Activated CD4-positive, alpha-beta T cell treated with anti-CD3 and anti-CD28 coated beads for 1 hour (primary cell): ENCODE results near the gene TPCN1.

Experiments used
- DNase-seq: peaks from one replicate; pipeline ENCODE4 v3.0.0-alpha.2; 2020

TPCN1 gene

DNA sequence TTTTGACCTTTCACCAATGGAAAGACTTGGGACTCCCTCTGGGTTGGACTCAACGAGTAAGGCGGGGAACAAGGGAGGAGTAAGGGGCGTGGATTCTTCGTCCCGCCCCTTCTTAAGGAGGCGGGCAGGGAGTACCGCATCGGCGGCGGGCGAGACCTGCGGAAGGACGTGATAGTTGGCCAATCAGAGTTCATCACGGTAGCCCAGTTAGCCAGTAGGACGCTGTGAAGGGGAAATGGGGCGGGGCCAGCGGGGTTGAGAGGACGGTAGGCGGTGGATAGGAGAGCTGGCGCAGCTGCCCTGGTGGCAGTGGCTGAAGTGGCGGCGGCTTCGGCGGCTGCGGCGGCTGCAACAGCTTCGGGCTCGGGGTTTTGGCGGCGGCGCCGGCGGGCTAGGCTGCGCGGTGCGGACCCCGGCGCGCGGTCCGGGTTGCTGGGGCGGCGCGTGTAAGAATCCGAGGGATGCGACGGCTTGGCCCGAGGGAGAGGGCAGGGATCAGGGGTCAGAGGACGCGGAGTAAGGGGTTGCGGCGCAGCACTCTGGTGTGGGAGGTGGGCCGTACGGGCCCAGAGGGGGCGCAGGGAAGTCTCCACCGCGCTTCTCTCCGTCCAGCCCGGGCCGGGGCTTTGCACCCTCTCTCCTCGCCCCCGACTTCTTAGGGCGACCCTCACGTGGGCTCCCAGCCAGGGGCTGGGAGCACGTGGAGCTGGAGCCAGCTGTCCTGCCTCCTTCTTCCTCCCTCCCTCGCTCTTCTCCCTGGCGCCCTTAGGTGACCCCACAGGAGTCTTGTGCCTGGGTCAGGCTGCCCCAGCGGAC lies at the start of gene TPCN1:
Gene TPCN1 (plus strand): TSS at position 284 of the 816 bp plus-strand sequence. CDS start 5,389 bp downstream, outside the sequence.
- peak; percentile 98 for DNase-seq

DNA sequence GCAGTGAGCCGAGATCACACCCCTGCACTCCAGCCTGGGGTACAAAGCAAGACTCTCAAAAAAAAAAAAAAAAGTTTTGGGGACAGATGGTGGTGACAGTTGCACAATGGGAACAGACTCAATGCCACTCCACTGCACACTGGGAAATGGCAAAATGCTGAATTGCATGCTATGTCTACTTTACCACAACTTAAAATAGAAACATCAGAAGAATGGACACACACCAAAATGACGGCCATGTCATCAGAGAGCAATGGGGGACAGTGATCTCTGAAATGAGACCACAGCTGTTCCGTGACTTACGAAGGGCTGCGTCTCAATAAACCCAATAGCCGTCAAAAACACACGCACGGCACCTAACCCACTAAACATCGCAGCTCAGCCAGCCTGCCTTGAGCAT lies 49.7 kb upstream of the TPCN1 start:
- DNase-seq, result no peak

DNA sequence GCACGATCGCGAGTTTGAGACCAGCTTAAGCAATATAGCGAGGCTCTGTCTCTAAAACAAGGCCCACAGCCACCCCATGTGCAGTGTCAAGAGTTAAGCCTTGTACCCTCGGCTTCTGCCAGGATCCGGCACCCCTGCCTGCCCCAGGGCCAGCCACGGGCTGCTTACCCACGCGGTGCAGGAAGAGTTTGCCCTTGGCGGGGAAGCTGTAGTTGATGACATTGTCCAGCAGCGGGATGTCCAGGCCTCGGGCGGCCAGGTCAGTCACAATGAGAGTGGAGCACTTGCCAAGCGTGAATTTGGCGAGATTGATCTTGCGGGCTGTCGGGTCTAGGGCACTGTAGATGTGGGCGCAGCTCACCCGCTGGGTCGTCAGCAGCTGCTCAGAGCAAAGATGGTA lies 49.1 kb upstream of the TPCN1 start:
- DNase-seq, result no peak

DNA sequence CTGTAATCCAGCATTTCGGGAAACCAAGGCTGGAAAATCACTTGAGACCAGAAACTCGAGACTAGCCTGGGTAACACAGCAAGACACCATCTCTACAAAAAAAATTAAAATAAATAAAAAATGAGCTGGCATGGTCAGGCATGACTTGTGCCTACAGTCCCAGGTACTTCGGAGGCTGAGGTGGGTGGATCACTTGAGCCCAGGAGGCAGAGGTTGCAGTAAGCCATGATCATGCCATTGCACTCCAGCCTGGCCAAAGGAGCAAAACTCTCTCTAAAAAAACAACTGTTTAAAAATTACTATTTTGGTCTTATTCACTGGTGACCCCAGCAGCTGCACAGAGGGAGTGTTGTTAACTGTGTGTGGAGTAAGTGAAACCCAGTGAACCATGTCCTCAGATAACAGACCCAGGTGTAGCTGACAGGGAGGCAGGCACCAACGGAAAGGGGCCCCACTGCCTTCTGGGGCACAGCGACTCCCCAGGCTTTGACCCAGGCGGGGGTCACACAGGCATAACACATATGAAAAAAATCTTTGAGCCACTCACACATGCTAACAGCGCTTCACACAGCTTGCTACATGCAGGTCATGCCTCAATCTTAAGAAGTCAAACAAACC lies 48.1 kb upstream of the TPCN1 start:
- no peak for DNase-seq

DNA sequence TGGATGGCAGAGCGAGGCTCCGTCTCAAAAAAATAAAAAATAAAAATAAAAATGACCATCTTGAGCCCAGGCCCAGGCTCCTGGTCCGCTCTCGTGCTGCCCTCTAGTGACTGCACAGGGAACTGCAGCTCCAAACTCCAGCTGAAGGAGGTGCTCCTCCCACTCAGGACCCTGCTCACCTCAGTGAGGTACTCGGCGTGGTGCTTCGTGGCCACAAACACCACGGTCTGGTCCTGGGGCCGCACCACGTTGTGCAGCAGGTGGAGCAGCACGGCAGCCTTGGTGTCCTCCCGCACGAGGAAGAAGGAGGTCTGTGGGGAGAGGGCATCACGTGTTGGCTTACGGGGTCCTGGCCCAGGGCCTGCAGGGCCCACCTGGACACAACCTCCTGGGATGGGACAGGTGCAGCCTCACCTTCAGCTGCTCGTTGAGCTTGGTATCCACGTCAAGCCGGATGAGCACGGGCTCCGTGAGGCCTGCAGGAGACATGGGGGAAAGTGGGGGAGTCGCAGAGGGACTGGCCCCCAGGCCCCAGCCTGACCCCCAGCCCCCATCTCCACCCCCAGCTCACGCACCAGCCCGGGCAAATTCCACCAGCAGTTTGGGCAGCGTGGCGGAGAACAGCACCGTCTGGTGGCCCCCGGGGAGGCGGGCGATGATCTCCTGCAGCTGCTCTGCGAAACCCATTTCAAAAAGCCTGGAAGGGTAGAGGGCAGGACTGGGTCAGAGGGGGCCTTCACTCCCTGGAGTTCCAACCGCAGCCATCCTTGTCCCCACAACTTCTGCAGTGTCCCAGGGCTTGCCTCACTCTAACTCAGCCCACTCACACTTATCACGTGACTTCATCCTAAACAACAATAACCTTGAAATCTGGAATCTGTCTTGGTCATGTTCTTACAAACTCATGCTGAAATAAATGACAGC lies 46.5 kb upstream of the TPCN1 start:
- peak; percentile 60 for DNase-seq

DNA sequence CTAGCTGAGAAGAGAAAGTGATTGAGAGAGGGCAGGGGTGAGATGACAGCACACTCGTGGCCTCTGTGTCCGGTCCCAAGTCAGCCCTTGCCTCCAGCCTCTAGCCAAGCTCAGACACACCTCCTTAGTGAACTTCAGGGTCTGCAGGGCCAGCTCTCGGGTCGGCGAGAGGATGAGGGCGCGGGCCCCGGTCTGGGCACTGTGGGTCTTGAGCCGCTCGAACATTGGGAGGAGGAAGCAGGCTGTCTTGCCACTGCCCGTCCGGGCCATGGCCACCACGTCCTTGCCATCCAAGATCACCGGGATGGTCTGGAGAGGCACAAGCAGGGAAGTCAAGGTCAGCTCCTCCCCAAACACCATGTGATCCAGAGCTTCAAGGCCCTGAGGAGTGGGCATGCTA lies 42.2 kb upstream of the TPCN1 start:
- no peak for DNase-seq

DNA sequence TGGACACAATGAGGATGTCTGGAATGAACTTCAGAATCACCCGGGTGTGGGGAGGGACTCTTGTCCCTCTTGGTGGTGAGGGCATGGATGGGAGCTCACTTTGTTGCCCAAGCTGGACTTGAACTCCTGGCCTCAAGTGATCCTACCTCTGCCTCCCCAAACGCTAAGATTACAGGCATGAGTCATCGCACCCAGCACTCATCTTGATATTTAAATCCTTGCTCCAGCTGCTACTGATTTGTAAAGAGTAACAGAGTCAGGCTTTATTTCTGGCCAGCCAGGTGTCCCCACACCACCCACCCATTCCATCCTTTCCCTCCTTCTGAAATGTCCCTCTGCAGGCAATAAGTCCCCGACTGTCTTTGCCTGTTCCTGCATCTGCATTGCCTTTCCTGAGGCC lies 40.9 kb upstream of the TPCN1 start:
- DNase-seq, result no peak

DNA sequence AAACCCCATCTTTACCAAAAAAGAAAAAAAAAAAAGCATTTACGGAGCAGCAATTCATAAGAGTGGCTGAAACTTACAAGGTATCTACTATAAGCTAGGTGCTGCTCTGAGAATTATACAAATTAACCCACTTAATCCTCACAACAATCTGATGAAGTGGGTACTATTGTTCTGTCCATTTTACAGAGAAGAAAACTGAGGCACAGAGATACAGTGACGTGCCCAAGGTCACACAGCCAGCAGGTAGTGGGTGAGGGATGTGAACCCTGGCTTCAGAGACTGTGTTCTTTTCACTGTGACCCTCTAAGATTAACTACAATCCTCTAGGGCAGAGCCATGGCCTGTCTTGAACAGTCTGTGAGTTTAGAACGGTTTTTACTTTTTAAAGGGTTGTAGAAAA lies 39.3 kb upstream of the TPCN1 start:
- DNase-seq, result no peak

DNA sequence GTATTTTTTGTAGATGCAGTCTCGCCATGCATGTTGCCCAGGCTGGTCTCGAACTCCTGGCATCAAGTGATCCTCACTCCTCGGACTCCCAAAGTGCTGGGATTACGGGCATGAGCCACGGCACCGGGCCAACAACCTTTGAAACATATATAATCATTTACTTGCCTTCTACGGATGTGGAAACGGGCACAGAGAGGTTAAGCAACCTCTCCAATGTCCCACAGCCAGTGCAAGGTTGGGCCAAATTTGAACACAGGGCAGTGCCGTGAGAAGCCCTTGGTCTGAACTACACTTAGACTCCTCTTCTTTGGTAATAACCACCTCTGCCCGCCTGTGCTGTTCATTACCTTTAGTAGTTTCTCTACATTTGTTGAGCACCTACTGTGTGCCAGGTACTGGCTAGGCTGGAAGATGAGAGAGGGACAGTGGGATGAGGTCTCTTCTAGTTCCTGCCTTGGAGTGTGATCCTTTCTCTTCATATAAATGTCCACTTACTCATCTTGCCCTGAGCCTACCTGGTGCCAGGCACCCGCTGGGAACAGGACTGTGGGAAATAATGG lies 38.2 kb upstream of the TPCN1 start:
- no peak for DNase-seq

DNA sequence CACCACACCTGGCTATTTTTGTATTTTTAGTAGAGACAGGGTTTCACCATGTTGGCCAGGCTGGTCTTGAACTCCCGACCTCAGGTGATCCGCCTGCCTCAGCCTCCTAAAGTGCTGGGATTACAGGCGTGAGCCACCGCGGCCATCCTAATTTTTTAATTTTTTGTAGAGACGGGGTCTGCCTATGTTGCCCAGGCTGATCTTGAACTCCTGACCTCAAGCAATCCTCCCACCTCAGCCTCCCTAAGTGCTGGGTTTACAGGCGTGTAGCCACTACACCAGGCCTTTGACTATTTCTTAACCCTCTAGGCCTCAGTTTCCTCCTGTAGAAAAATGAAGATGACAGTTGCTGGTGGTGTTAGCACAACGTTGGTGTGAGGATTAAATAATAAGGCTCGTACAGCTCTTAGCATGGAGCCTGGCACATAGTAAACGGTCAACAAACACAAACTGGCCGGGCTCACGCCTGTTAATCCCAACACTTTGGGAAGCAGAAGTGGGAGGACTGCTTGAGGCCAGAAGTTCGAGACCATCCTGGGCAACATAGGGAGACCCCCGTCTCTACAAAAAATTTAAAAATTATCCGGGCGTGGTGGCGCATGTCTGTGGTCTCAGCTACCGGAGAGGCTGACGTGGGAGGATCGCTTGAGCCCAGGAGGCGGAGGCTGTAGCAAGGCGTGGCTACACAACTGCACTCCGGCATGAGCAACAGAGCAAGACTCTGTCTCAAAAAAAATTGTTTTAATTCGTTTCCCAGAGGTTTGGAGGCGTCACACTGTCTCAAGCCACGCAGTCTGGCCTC lies 37.0 kb upstream of the TPCN1 start:
- no peak for DNase-seq

DNA sequence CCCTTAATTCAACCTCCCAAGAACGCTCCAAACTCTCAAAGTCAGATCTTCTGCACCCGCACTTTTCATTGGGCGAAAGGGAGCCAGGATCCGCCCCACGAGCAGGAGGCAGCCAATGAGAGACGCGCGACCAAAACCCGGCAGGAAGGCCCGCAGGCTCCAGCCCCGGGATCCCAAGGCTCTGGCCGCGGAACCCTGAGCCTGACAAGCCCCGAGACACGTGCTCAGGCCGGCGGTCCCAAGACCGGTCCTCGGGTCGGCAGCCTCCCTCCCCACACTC lies 36.4 kb upstream of the TPCN1 start:
- DNase-seq, result peak; percentile 76

DNA sequence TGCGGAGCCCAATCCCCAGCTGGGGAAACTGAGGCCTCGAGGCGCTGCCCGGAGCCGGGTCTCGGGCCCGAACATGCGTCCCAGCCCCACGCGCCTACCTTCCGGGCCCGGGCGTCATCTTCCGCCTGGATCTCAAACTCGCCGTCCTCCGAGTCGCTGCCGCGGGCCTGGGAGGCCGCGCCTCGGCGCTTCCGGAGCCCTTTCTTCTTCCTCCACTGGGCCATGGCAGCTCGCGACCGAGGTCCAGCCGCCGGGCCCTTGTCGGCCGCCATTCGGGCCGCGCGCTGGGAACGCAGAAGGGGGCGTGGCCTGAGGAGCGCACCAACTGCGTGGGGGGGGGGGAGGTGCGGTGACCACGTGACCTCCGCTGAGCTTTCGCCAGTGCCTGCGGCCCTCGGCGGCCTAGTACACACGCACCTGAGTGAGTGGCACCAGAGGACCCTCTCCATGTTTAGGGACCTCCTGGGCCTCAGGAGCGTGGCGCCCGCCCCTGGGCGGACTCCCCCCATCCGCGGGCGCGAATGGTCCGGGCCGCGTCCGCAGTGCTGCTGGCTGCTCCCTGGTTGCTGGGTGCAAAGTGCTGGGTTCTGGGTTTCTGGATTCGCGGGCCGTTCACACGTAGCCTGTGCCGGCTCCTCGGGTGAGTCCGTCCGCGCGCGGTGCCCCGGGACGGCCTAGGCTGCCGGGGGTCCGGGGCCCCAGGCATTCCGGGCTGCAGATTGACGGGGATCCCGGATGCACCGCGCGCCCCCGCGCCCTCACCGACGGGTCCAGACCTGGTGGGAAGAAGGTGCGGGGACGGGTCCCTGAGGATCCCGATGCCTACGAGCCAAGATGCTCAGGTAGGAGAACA lies 35.9 kb upstream of the TPCN1 start, which contains the start of the genes DDX54 and RITA1:
Gene DDX54 (minus strand): TSS at position 299 of the 853 bp plus-strand sequence. CDS start 27 bp downstream, at position 272.
Gene RITA1 (plus strand): TSS at position 542 of the 853 bp plus-strand sequence. CDS start 1,026 bp downstream, outside the sequence.
- peak; percentile 70 for DNase-seq

DNA sequence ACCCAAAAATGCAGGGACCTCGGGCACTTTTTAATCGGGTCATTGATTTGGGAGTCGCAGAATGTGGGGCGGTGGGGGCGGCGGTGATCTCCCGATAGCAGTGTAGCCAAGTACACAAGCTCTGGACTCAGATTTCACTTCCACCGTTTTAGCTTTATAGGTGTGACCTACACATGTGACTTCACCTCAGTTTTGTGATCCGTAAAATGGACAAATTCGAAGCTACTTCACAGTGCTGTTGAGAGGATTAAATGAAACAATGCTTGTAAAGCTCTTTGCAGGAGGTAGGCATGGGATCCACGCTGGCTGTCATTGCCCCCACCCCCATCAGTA lies 35.3 kb upstream of the TPCN1 start:
- DNase-seq, result no peak

DNA sequence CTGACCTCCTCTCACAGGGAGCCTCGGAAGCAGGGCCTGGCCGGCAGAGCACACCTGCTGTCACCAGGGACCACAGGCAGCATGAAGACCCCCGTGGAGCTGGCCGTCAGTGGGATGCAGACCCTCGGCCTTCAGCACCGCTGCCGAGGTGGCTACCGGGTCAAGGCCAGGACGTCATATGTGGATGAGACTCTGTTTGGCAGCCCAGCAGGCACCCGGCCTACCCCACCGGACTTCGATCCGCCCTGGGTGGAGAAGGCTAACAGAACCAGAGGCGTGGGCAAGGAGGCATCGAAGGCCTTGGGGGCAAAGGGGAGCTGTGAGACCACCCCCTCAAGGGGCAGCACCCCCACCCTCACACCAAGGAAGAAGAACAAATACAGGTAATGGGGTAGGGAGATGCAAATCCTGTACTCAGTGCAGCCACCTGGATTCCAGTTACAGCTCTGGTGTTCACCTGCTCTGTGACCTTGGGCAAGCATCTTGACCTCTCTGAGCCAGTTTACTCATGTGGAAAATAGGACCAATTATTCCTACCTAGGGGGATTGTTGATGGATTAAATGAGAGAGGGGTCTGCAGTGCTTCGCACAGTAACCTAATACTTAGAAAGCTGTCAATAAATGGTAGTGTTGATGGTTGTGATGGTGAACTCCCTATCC lies 34.5 kb upstream of the TPCN1 start:
- DNase-seq, result no peak

DNA sequence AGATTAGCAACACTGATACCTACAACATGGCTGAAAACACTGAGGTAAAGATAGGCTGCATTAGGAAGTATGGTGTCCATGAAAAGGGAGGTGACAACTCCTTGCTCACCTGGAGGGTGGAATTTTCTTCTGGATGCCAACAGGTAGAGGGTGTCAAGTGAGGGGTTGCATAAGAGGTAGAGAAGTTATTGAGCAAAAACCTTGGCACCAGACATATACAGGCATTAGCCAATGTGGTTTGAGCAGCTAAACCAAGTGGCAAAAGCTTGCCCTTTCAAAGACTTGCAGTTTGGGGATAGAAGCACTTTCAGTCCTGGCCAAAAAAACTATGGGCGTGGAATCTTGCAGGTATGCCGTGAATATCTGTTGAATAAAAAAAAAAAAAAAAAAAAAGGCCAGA lies 31.9 kb upstream of the TPCN1 start:
- DNase-seq, result no peak

DNA sequence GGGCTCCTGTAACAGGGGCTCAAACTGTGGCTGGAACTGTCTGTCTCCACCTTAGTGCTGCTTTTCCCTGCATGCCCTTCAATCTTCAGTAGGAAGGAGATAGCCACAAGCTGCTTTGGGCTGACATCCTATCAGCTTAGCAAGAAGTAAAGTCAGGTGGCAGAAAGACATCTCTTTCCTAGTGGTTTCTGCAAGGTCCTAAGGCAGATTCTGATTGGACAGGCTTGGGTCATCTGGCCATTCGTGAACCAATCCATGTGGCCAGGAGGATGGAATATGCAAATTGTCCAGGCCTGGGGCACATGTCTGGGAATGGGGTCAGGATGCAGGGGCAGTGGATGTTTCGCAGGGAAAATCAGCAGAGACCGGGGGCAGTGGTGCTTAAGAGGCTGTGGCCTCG lies 30.5 kb upstream of the TPCN1 start:
- no peak for DNase-seq

DNA sequence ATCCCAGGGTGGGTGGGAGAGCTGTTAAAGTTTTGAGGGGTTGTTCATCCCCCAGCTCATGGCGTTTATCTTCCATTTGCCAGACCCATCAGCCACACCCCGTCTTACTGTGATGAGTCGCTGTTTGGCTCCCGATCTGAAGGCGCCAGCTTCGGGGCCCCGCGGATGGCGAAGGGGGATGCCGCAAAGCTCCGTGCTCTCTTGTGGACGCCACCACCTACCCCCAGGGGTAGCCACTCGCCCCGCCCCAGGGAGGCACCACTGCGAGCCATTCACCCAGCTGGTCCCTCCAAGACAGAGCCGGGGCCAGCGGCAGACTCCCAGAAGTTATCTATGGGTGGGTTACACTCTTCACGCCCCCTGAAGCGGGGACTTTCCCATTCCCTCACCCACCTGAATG lies 30.0 kb upstream of the TPCN1 start:
- no peak for DNase-seq

DNA sequence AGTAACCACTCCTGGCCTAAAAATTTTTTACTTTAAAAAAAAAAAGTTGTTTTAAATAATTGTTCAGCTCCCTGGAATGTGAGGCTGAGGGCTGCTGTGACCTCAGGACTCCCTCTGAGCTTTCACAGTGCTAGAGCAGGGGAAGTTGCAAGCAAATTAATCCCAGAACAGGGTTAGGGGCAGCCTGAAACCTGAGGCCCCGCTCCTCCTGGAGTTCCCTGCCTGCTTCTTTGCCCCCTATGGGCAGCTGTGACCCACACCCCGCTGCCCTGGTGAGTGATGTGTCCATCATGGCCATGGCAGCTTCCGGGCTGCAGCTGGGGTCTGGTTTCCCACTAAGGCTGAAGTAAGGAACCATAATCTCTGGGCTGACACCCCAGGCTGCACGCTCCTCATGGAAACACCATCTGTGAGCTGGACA lies 26.3 kb upstream of the TPCN1 start:
- no peak for DNase-seq

DNA sequence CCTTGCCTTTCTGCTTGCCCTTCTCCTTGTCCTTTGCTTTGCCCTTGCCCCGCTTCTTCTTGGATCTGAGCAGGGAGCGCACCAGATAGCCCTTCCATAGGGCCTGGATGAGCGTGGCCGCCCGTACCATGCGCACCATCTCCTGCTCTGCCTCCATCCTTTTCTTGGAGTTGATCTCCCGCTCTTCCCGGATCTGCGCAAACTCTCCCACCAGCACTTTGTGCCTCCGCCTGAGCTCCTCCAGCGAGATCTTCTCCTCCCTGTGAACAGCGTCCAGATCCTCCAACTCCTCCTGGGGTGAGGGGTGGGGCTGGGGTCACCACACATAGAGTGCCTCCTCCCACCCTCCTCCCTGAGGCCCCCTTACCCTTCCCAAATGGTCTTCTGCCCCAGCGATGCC lies 25.7 kb upstream of the TPCN1 start:
- DNase-seq, result no peak

DNA sequence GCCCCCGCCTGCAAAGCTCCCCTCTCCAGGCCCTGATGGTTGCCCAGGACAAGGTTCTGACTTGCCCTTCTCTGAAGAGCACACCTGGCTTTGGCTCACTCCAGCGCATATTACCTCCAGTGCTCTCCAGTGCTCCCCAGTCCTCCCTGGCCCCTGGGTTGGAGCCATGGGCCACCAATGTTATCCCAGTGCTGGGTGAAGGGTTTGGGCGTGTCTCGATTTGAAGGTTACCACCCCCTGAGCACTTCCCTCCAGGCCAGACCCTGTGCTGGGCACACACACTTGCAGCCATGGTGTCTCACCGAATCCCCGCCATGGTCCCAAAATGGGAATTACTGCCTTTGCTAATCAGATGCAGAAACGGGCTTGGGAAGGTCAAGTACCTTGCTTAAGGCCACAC lies 24.7 kb upstream of the TPCN1 start:
- no peak for DNase-seq

DNA sequence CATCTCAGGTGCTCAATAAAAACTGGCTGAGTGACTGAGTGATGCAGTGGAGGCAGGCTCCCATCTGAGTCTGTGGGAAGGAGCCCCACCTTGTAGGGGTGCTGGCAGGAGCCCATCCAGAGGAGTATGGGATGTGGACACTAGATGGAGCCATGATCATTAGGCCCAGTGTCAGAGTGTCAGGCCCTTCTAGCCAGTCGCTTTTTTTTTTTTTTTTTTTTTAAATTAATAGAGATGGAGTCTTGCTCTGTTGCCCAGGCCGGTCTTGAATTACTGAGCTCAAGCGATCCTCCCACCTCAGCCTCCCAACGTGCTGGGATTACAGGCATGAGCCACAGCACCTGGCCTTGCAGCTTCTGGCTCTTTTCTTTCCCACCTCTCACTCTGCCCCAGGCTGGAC lies 24.3 kb upstream of the TPCN1 start:
- peak; percentile 38 for DNase-seq
